H1 (cell line): ENCODE data around the gene MACROD2.

Experiments used
- CHD1 ChIP-seq: IDR thresholded peaks from 2 replicates; pipeline ENCODE4 v1.6.1; 2012; ENCODE audit warnings: low read depth, low read length, improper control_type of control experiment
- CTCF ChIP-seq, 3 experiments: IDR thresholded peaks; 1 replicate in 2 of 3; 2 replicates in 1 of 3; pipeline versions ENCODE4 v1.5.1 to v1.6.1; 2011; ENCODE audit warnings: low read length in 3 of 3, mild to moderate bottlenecking in 3 of 3, inconsistent platforms in 2 of 3, low read depth in 1 of 3, moderate library complexity in 1 of 3; ENCODE audit not compliant: insufficient read depth in 1 of 3; ENCODE audit errors: control extremely low read depth in 1 of 3
- POLR2AphosphoS5 ChIP-seq: IDR thresholded peaks from 2 replicates; pipeline ENCODE4 v1.6.1; 2011; ENCODE audit warnings: low read depth, low read length
- SP2 ChIP-seq: IDR thresholded peaks from 2 replicates; pipeline ENCODE4 v1.6.1; 2012; ENCODE audit warnings: mild to moderate bottlenecking, low read length, inconsistent platforms
- SRF ChIP-seq: IDR thresholded peaks from 2 replicates; pipeline ENCODE4 v1.6.1; 2011; ENCODE audit warnings: mild to moderate bottlenecking, low read depth, low read length, moderate library complexity
- TAF1 ChIP-seq: IDR thresholded peaks from 2 replicates; pipeline ENCODE4 v1.6.1; 2011; ENCODE audit warnings: mild to moderate bottlenecking, low read depth, low read length
- TBP ChIP-seq: IDR thresholded peaks from 2 replicates; pipeline ENCODE4 v1.6.1; 2011; ENCODE audit warnings: low read depth, low read length, improper control_type of control experiment
- TEAD4 ChIP-seq: IDR thresholded peaks from 2 replicates; pipeline ENCODE4 v1.6.1; 2012; ENCODE audit warnings: low read depth, low read length, inconsistent platforms, mixed read lengths

GRCh38 chr20:15235471-15236198 lies 1240.3 kb downstream of the MACROD2 start:
- no peak for TF ChIP-seq CHD1
- TF ChIP-seq CTCF (IDR thresholded peaks at IDR 0.05; ENCODE audit: control extremely low read depth in 1 of 3, insufficient read depth in 1 of 3, low read depth in 1 of 3, low read length in 3 of 3) = no peak
- no peak for TF ChIP-seq TAF1
- TF ChIP-seq SRF = no peak
- no peak for TF ChIP-seq TEAD4
- no peak for TF ChIP-seq POLR2AphosphoS5
- no peak for TF ChIP-seq SP2
- TF ChIP-seq TBP = no peak
